HG03025 (cell line): ENCODE measurements around the gene UCHL1.
"Not testable (repeated sequence)": the region's sequence is repeated elsewhere in the genome, so short reads cannot be mapped to it uniquely, and the experiment has no call there.

Experiments used
- ATAC-seq: cut with Tn5 transposase; IDR thresholded peaks from one replicate; pipeline ENCODE4 v1.9.1; 2021; ENCODE audit warnings: mild to moderate bottlenecking, moderate library complexity; ENCODE audit not compliant: unreplicated experiment, low FRiP score

UCHL1 gene

DNA sequence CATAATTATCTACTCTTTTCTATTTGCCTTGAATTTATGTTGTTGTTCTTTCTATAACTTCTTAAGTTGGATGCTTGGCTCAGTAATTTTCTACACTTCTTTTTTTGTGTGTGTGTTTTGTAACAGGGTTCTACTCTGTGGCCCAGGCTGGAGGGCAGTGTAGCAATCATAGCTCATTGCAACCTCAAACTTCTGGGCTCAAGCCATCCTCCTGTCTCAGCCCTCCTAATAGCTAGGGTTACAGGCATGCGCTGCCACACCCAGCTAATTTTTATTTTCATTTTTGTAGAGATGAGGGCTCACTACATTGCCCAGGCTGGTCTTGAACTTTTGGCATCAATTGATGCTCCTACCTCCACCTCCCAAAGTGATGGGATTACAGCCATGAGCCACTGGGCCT, 20.7 kb upstream of the UCHL1 start:
- no peak for ATAC-seq

DNA sequence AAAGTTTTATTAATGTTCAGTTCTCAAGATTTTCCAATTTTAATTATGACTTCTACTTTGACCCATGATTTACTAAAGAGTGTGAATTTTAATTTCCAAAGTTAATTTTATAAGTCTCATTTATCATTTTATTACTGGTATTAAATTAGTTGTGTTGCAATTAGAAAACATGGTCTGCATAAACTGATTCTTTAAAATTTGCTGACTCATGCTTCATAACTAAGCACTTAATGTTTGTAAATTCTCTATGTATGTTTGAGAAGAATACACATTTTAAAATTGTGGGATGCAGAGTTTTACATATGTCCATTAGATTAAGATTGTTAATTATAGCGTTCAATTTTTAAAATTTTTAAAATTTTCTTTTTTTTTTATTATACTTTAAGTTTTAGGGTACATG, 20.2 kb upstream of the UCHL1 start:
- ATAC-seq: no peak

DNA sequence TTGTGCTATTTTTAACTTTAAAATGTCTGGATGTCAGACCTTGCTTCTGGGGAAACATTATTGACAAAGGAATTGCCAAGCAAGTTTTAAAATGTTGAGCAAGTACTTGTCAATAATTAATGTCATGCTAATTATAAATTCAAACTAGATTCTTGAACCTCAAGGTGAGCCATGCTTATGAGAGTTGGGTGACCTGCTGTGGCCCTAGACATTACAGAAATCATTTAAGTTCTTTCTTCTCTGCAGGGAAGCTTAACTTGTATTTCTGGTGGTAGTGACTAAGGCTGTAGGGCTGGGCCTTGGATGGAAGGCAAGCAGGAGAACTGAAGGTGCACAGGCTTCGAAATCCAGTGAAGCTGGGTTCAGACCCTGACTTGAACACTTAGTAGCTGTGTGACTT, 14.8 kb upstream of the UCHL1 start:
- no peak for ATAC-seq

DNA sequence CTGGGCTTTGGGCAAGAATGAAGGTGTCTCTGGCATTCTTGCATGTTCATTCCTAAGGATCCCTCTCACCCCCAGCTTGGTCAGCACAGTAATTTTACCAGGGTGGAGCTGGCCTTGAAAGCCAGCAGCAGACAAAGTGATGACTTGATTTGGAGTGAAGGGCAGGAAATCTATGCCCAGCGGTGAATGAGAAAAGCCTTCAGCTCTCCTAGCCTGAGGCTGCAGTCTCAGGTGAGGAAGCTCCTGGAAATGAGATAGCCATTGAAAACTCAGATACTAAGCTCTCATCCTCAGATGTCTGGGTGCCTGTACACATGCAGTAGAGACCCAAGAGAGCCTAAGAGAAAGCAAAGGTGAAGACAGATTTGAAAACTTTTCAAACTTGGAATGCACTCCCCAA, 10.7 kb upstream of the UCHL1 start:
- no peak for ATAC-seq

DNA sequence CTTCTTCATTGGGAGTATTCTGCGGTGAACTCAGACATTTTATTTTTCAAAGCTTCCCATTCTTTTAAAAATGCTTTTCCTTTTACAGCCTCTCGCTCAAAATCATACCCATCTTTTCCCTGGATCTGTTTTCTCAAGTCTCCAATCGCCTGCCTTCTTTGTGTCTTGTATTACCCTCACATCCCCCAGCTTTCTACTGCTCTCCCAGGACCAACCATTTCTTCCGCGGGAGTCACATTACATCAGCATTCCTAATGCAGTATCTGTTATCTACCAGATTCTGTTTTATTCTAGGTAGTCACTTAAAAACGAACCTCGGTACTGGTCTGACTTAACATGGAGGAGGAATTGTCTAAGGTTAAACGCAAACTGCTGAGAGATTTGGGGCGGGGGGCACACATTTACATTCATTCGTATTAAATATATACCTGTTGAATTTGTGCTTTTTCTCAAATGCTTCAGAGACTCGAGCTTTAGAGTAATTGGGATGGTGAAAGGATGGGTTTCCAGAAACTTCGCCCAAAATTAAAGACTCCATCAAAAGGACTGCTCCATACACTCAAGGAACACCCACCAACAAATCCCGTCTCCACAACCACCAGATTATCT, 493 bp upstream of the UCHL1 start:
- no peak for ATAC-seq

DNA sequence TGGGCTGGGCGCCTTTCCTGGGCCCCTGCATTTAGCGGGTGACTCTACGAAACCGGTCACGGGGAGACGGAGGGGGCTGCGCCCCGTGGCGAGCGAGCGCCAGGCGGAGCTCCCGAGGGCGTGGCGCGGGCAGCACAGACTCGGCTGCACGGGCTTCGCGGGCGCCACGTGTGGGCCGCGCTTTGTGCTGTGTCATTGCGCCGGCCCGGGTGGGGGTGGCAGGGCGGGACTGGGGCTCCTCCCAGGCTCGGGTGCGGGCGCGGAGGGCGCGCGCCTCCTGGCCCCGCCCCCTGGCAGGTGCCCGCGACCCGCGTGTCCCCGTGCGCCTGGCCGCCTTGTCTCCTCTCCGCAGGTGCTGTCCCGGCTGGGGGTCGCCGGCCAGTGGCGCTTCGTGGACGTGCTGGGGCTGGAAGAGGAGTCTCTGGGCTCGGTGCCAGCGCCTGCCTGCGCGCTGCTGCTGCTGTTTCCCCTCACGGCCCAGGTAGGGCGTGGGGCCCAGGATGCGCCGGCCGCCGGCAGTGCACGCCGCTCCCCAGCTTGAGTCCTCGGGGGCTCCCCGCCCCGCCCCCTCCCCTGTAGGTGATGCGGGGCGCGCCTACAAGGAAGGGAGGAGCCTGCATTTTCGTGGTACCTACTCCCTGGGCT, 651 bp downstream of the UCHL1 start:
- peak; percentile 52 for ATAC-seq

DNA sequence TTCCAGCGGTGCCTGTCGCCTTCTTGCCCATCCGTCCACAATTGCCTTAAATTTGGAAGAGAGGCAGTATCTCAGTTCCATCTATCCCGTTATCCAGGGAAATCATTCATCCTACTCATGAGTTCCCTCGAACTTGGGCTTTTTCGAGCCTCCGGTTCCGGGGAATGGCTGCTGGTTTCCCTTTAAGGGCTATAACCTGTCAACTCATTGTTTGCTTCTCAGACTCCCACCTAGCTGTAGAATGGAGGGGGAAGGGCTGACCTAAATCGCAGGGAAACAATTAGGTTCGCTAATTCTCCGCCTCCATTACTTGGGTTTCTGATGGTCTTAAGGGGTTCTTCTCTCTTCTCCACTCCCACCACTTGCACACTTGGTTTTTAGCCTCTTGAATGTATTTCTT, 1.2 kb downstream of the UCHL1 start:
- no peak for ATAC-seq

DNA sequence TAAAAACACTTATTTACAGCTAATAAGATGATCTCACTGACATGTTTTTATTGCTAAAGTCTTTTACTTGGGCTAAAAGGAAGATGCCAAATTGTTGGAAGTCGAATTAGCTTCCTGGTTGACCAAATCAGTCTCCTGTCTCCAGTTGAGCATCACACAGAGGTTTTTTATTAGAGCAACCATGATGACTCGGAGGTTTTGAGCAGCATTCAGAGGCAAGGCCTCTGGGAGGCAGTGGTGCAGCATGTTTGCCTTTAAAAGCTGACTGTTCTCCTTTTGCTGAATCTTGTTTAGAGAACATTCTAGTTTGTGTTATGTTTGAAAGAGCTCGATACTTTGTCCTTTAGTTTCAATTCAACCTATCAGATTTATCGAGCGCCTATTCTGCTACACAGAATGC, 2.1 kb downstream of the UCHL1 start:
- no peak for ATAC-seq

DNA sequence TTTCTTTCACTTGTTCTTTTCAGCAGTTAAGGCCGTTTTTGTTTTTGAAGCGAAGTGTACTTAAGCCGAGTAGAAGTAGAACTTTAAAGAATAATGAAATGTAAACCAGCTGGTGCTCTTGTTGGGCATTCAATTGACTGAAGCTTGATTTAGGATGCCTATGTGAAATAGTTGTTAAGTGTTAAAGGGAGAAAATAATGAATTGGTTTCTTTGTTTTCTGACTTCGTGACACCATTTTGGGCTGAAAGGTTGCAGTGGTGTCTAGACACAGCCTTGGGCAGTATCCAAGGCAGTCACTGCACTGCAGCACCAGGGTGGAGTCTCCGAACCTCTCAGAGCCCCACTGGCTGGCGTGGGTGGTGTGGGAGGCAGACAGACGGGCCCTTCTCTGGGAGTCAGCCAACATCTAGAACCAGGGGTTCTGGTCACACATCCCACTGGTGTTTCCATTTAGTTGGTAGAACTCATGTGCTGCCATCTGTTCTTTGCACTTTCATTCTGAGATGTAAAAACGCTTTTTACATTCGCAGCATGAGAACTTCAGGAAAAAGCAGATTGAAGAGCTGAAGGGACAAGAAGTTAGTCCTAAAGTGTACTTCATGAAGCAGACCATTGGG, 3.5 kb downstream of the UCHL1 start:
- no peak for ATAC-seq

DNA sequence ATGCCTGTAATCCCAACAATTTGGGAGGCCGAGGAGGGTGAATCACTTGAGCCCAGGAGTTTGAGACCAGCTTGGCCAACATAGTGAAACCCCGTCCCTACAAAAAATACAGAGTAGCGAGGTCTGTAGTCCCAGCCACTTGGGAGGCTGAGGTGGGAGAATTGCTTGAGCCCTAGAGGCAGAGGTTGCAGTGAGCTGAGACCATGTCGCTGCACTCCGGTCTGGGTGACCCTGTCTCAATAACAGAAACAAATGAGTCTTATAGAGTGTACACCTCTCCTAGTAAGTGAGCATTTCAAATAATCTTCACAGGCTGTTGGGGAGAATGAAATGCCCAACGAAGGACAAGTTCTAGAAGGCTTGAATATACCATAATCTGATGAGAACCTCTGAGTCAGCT, 5.5 kb downstream of the UCHL1 start:
- ATAC-seq: no peak

DNA sequence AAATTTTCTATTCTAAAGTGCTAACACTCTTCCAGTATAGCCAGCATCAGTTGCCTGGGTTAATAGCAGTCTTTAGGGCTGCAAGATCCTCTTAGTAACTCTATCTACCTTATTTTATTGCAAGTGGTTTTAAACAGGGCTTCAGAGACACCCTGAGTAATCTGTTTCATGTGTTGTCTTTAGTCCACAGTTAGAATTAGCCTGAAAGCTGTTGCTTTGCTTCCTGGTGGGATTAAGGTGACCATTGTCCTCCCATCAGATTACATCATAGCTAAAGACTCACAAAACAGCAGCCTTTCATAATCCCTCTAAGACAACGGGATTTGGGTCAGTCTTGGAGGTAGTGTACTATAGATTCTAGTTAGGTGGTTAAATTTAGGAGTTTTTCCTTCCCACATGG, 7.5 kb downstream of the UCHL1 start:
- no peak for ATAC-seq

DNA sequence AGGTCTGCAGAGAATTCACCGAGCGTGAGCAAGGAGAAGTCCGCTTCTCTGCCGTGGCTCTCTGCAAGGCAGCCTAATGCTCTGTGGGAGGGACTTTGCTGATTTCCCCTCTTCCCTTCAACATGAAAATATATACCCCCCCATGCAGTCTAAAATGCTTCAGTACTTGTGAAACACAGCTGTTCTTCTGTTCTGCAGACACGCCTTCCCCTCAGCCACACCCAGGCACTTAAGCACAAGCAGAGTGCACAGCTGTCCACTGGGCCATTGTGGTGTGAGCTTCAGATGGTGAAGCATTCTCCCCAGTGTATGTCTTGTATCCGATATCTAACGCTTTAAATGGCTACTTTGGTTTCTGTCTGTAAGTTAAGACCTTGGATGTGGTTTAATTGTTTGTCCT, 11.3 kb downstream of the UCHL1 start:
- no peak for ATAC-seq

DNA sequence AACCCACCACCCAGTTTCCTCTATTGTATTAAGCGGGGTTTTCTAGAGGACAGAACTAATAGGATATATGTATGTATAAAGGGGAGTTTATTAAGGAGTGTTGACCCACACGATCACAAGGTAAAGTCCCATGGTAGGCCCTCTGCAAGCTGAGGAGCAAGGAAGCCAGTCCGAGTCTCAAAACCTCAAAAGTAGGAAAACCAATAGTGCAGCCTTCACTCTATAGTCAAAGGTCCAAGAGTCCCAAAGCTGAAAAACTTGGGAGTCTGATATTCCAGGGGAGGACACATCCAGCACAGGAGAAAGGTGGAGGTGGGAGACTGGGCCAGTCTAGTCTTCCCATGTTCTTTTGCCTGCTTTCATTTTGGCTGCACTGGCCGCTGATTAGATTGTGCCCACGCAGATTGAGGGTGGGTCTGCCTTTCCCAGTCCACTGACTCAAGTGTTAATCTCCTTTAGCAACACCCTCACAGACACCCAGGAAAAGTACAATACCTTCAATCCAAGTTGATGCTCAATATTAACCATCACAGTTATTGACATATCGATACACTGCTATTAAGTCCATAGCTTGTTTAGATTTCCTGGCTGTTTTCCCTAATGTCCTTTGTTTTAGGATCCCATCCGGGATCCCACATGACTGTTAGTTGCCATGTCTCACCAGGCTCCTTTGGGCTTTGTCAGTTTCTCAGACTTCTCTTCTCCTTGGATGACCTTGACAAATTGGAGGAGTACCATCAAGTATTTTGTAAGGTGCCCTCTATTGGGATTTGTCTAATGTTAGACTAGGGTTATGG, 12.2 kb downstream of the UCHL1 start:
- no peak for ATAC-seq

DNA sequence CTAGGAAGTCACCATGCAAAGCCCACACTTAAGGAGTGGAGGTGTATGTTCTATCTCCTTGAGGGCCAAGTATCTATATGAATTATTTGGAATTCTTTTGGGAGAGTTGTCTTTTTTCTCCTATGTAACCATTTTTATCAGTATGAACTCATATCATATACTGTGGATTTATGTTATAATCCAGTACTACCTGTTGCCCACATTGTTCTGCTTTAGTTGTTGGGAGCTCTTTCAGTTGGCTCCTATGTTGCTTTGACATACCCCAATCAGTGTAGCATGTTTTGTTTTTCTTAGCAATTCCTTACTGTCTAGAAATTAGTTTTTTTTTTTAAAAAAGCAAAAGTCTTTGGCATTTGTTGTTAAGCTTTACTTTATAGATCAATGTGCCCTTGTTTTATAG, 13.0 kb downstream of the UCHL1 start:
- ATAC-seq: no peak

DNA sequence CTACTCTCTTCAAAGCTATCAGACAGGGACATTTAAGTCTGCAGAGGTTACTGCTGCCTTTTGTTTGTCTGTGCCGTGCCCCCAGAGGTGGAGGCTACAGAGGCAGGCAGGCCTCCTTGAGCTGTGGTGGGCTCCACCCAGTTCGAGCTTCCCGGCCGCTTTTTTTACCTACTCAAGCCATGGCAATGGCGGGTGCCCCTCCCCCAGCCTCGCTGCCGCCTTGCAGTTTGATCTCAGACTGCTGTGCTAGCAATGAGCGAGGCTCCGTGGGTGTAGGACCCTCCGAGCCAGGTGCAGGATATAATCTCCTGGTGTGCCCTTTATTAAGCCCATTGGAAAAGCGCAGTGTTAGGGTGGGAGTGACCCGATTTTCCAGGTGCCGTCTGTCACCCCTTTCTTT, 19.2 kb downstream of the UCHL1 start:
- not testable (repeated sequence) for ATAC-seq

DNA sequence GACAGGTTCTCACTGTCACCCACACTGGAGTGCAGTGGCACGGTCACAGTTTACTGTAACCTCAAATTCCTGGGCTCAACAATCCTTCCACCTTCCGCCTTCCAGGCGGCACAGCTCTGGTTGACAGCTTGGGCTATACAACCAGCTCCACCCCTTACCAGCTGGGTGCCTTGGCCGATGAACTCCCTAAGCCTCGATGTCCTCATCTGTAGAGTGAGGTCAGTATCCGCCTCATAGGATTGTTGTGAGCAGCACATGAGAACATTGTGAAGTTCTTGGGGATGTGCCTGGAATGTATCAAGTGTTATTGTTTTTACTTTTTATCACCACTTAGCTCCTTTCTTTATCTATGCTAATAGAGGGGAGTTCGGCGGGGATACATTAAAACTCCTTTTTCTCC, 23.3 kb downstream of the UCHL1 start:
- ATAC-seq: no peak

DNA sequence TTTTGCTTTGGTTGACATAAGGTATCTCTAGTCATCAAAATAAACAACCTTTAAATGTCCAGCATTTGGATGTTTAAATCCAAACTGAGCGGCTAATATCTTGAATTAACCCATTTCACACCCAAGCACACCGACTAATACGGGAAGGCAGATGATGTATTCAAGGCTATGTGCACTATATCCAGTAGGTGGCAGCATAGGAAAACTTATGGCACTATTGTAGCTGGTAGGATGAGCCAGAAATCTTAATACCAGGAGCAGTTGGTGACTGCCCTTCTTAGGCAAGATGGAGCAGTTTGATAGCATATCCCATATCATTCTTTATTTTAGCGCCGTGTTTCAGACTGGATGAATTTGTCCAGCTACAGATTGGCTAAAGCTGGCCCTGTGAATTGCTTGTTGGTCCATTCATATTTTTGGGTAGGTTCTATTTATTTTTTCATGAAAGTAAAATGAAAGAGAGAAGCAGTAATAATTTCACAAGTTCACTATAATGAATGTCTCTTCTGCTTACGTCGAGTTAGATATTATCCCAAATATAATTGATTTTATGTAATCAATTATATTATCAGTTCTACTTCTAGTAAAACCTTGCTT, 24.4 kb downstream of the UCHL1 start:
- peak; percentile 94 for ATAC-seq

DNA sequence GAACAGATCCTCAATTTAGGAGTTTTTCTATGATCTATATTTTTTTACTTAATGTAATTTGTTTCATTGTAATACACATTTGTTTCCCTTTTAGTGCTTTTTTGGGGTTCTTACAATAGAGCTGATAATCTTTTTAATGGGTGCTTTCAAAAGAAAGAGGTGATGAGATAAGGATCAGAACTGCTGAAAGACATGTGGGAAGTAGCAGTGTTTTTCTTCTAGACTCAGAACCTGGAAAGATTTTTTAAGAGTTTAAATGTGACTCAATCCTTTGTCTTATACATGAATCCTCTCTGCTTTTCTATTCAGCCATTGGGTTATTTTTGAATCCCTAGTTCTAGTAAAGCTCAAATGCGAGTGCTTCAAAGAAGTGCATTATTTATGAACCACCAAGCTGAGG, 25.6 kb downstream of the UCHL1 start:
- no peak for ATAC-seq

DNA sequence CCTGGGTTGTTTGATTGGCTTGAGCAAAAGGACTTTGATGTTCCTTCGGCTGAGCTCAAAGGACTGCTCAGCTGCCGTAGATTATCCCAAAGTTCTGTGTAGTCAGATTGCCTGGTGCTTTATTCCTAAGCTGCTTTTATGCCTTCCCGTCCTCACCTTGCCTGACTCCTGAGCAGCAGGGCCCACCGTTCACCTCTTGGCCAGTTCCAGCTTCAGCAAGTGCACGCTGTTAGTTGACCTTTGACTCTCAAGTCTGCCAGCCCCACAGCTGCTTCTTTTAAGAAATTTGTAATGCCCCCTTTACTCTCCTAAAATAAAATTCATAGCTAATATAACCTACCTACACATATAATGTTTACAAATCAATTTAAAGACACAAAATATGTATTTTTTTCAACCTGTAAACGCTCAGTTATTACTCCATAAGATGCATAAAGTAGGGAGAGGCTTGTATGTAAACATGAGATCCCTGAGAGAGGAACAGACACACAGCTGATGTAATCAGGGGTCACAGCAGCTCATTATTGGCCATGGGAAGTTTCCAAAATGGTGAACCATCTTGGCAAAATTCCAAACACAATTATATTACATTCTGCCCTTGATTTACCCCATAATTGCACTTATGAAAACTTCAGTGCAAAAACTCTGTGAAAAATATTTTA, 28.6 kb downstream of the UCHL1 start:
- no peak for ATAC-seq

DNA sequence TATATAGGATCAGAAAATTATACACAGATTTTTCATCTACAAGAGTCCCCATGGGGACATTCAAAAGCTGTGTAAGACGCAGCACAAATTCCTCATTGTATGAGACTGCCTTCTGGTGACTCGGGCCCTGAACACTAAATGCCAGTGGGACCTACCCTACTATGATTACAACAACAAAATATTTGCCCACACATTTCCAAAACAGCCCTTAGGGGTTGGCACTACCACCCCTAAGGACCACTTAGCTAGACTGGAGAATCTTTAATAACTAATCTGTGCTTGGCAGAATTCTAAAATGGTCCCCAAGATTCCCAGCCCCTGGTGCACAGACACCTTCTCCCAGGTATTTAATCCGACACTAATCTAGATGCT, 29.1 kb downstream of the UCHL1 start:
- ATAC-seq: no peak

DNA sequence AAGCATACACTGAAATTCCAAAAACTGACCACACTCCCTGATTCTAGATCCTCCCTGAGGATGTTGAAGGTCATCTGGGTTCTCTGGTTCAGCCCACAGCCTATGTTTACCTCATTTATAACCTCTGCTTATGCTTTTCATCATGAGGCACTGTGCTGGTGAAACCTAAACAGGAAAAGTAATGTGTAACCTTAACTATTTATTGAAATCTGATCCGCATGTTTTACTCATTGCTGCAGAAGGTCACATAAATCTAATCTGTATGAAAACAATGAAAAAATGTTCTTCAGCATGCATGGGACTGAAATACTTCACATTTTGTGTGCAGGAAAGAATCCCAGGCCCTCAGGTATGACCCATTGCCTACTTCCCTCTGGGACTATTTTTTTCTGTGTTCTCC, 30.3 kb downstream of the UCHL1 start:
- no peak for ATAC-seq
